DLD1 (cell line): ENCODE results near the gene C1QTNF9.
"Not testable (repeated sequence)": the region's sequence is repeated elsewhere in the genome, so short reads cannot be mapped to it uniquely, and the experiment has no call there.

ENCODE experiments used
- in situ Hi-C: cut with HindIII; loops from 2 replicates; pipeline ENCODE4 v1.10.0; 2017; ENCODE audit warnings: low sequenced_read_pairs

The C1QTNF9 gene

DNA sequence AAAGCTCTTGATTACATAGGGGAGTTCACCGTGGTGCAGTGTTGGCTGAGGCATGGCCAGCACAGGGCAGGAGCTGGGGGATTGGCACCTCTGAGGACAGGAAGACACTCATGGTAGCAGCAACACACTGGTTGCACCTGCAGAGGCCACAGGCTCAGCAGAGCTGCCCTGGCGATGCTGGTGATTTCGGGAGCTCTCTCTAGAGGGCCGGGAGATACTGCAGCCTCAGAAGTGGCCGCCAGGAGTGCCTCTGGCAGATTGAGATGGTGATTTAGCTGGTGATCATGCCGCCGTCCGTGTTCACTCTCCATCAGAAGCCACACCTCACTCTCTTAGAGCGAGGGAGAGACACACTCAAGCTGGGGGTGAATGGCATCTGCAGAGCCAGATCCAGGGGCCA is 49.9 kb downstream of the C1QTNF9 start:
- in situ Hi-C loops, result not testable (repeated sequence)

DNA sequence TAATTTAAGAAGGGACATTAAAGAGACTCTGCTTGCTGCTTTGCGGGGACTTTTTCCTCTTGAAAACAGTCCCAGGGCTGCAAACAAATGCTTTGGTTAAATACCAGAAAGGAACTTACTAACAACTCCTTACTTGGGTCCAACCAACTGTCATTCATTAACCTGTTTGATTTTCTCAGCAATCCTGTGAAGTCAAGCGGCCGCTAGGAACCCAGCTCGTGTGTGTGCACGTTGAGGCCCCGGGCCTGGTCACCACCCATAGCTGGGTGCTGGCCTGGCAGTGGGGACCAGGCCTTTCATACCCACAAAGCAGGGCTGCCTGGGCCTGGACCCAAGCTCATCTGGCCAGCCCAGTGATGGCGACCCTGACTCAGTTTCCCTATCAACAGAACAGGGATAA is 50.7 kb downstream of the C1QTNF9 start:
- in situ Hi-C loops, result no loop called here

DNA sequence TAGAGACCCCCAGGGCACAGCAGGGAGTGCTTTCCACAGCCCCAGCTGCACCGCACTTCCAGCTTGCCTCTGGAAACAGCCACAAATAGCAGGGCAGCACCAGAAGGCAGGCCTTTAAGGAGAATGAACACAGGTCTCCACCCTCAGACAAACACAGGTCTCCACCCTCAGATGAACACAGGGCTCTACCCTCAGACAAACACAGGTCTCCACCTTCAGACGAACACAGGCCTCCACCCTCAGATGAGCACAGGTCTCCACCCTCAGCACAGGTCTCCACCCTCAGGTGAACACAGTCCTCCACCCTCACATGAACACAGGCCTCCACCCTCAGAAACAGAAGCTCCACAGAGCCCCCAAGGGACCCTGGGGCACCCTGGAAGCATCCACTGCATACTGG is 51.7 kb downstream of the C1QTNF9 start:
- in situ Hi-C loops, result no loop called here

GRCh38 chr13:24361852-24362366 is 52.5 kb downstream of the C1QTNF9 start:
- in situ Hi-C loops, result no loop called here

DNA sequence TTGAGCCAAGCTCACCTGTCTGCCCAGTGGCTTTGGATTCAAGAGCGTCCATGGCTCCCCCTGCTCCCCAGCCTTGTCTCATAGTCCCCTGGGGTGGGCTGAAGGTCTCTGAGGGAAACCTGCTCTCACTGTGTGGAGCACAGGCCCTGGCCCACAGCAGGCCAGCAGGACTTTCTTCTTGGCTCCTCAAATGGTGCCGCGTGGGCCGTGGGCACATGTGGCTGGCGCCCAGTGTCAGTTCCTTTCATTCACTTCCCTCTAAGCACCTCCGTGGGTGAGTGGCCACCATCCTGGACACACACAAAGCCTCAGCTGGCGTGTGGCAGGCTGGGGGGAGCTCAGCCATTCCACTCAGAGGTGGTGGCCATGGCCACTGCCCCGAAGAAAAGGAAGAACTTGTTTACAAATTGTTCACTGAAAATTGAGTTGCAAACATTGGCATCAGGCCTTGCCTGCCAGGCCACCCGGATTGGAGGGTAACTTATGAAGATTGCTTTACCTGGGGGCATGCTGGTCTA is 53.1 kb downstream of the C1QTNF9 start:
- in situ Hi-C loops, result no loop called here

DNA sequence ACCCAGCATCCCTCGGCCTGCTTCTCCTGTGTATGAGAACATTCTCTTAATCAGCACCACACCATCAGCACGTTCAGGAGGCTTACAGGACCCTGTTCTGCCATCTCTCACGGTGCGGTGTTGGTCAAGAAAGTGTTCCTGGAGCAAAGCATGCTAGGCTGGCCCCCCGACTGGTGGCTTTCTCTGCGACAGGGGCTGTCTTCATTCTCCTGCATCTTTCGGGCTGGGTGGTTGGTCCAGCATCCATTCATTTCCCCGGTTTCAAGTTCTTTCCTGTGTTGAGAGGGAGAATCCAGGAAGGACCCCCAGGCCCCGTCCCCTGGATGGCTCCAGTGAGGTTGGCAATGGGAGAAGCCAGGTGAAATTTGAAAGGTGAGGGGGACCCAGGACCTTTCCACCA is 55.8 kb downstream of the C1QTNF9 start:
- in situ Hi-C loops, result no loop called here

GRCh38 chr13:24366315-24366714 is 56.9 kb downstream of the C1QTNF9 start:
- in situ Hi-C loops, result not testable (repeated sequence)

DNA sequence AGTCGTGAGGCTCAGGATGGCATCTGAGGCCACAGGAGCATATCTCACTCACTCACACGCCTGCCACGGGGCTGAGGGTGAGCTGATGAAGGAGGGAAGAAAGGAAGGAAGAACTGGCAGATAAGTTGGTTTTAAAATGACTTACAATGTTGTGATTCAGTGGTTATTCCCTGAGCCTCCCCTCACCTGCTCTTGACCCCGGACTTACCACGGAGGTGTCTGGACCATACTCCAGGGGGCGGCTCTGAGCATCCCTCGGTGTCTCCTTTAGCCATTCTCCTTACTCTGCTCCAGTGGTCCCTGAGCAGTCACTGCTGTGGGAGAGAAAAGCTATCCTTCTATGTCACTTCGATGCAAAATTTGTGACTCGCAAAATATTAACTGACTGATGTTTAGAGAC is 61.9 kb downstream of the C1QTNF9 start:
- in situ Hi-C loops, result not testable (repeated sequence)
